Thoracic aorta (tissue), 2 donors: ENCODE data around the gene GALNT13. TPM values are rescaled to one million over a fixed set of nuclear protein-coding genes. Genes with fewer than 3 reads are reported as not detected.

ENCODE experiments used
- ATAC-seq: fragments of 150-250 bp; one replicate; pipeline ENCODE4 v1.8.0; 2017; ENCODE audit warnings: low read depth; ENCODE audit not compliant: insufficient number of reproducible peaks, low FRiP score
- DNase-seq: peaks from one replicate; pipeline ENCODE4 v3.0.0-alpha.2; 2020; ENCODE audit warnings: low spot score
- H3K27ac ChIP-seq, 2 donors: fragments of 200-600 bp; sonication (generic); 1 replicate in 1 of 2; 2 replicates in 1 of 2; pipeline ENCODE4 v1.5.1; 2016; ENCODE audit warnings: mild to moderate bottlenecking in 2 of 2, moderate library complexity in 2 of 2
- H3K27me3 ChIP-seq: fragments of 200-600 bp; sonication (generic); replicated peaks from 2 replicates; pipeline ENCODE4 v1.6.0; 2016; ENCODE audit warnings: mild to moderate bottlenecking; ENCODE audit not compliant: insufficient read depth
- H3K36me3 ChIP-seq: fragments of 200-600 bp; sonication (generic); one replicate; pipeline ENCODE4 v1.5.1; 2016
- H3K4me1 ChIP-seq, 2 donors: fragments of 200-600 bp; sonication (generic); 1 replicate in 1 of 2; 2 replicates in 1 of 2; pipeline versions ENCODE4 v1.5.1 to v1.6.0; 2016; ENCODE audit warnings: low read depth in 2 of 2, mild to moderate bottlenecking in 1 of 2; ENCODE audit not compliant: control insufficient read depth in 1 of 2
- H3K4me3 ChIP-seq: fragments of 200-600 bp; sonication (generic); 2 replicates; pipeline ENCODE4 v1.5.1; 2016; ENCODE audit warnings: mild to moderate bottlenecking
- H3K9me3 ChIP-seq: fragments of 200-600 bp; sonication (generic); 2 replicates; pipeline ENCODE4 v1.5.1; 2016
- total RNA-seq, 2 donors: library from RNA; depleted of rRNA; stranded (reverse); fragments of >200 nt; gene quantifications; one replicate each; pipeline versions ENCODE4 v1.1.0 to v1.2.3, GENCODE V29; 2016
- TF ChIP-seq, protein P1 (sequence below): fragments of 200-600 bp; sonication (generic); IDR thresholded peaks from one replicate; pipeline ENCODE4 v1.5.1; 2019; ENCODE audit warnings: antibody characterized with exemption

Gene GALNT13
- total RNA-seq, 2 donors from 2014 or later, result 2.5 to 30.1 TPM

DNA sequence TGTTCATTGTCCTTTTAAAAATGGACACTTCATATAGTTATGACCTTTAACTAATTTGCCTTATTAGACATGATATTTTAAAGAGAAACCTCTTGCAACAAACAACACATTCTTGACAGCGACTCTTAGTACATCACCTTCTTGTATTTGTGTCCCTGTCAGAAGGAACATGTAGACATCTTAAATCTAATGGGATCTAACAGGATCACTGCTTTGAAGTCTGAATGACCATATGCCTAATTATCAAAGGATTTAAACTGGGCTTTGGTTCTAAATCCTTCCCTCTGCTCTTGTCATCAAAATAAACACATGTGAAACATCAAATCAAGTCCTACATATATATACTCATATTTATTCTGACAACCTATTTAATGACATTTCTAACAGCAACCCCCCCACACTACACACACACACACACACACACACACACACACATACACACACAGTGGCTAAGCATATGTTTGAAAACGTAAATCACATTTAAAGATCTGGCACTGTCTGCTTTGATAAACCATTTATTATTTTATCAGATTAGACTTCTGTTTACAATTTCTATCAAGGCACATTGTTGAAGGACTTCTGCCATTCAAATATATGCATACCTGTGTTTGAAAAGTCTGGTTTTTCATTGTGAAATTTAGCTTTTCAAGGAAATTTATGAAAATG lies 4.2 kb downstream of the GALNT13 start:
- no peak overlapping the region for H3K4me3 ChIP-seq
- no peaks in the 10 kb centered on the region for H3K9me3 ChIP-seq
- TF ChIP-seq, protein P1, sequence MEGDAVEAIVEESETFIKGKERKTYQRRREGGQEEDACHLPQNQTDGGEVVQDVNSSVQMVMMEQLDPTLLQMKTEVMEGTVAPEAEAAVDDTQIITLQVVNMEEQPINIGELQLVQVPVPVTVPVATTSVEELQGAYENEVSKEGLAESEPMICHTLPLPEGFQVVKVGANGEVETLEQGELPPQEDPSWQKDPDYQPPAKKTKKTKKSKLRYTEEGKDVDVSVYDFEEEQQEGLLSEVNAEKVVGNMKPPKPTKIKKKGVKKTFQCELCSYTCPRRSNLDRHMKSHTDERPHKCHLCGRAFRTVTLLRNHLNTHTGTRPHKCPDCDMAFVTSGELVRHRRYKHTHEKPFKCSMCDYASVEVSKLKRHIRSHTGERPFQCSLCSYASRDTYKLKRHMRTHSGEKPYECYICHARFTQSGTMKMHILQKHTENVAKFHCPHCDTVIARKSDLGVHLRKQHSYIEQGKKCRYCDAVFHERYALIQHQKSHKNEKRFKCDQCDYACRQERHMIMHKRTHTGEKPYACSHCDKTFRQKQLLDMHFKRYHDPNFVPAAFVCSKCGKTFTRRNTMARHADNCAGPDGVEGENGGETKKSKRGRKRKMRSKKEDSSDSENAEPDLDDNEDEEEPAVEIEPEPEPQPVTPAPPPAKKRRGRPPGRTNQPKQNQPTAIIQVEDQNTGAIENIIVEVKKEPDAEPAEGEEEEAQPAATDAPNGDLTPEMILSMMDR, result no peak
- no peak for ATAC-seq
- DNase-seq, result no peak
- H3K4me1 ChIP-seq, result no peaks in the 10 kb centered on the region
- no peaks in the 10 kb centered on the region for H3K27me3 ChIP-seq
- no peaks in the 10 kb centered on the region for H3K36me3 ChIP-seq
- H3K27ac ChIP-seq, result no peak overlapping the region

DNA sequence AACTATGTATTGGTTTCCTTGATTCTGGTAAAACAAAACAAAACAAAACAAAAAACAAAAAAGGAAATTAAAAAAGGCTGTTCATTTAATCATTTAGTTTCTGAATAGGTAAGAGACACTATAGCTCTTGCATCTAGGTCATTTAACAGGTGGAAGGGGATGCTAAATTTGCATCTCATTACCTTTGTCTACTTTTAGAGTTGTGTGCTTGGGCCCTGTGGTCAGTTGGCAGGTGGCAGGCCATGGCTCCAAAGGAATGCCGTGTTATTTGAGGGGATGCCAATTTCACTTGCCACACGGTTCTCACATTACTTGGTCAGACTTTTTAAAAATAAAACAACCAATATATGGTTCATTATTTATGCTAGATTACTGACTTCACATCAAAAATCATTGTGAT lies 9.2 kb downstream of the GALNT13 start:
- TF ChIP-seq, protein P1, result no peak
- H3K36me3 ChIP-seq, result no peaks in the 10 kb centered on the region
- H3K27me3 ChIP-seq, result no peaks in the 10 kb centered on the region
- H3K4me1 ChIP-seq, result no peaks in the 10 kb centered on the region
- no peak for ATAC-seq
- no peak overlapping the region for H3K4me3 ChIP-seq
- no peak for DNase-seq
- H3K9me3 ChIP-seq, result no peaks in the 10 kb centered on the region
- H3K27ac ChIP-seq, result no peak overlapping the region

DNA sequence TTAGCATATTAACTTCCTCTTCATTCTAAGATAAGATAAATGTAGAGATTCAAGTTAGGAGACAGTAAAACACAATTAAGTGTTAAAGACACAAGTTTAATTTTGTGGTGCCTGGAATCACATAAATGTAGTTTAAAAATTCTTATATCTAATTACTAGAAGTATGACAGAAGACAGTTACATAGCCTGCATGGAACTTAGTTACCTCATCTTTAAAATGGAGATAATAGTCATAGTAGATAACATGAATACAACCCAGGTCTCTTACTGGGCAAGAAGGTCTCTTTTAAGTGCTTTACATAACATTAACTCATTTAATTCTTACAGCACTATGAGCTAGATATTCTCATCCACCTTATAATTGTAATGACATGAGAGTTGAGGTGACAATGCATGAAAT lies 15.1 kb downstream of the GALNT13 start:
- H3K27me3 ChIP-seq, result no peaks in the 10 kb centered on the region
- TF ChIP-seq, protein P1, result no peak
- DNase-seq (no peak), ATAC-seq (no peak)
- H3K4me3 ChIP-seq, result no peak overlapping the region
- H3K4me1 ChIP-seq, result no peaks in the 10 kb centered on the region
- H3K27ac ChIP-seq, result no peak overlapping the region
- H3K36me3 ChIP-seq, result no peaks in the 10 kb centered on the region
- no peaks in the 10 kb centered on the region for H3K9me3 ChIP-seq

DNA sequence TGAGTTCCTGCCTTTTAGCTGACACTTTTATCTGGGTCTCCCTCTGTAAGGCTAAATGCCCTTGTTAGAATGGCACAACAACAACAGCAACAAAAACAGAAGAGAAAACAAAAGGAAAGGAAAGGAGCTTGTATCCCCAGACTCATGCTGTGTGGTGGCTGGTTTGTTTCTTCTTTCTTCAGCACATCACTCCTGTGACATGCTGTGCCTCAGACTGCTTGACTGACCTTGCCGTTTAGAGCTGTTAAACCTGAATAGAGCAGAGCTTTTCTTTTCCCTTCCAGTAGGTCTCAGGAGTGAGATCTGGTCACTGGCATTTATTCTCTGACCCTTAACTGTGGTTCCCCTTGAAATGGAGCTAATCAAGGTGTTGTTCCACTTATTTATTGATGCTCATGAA lies 18.9 kb downstream of the GALNT13 start:
- TF ChIP-seq, protein P1, result no peak
- H3K4me3 ChIP-seq, result no peak overlapping the region
- DNase-seq (no peak), ATAC-seq (no peak)
- H3K4me1 ChIP-seq, result no peaks in the 10 kb centered on the region
- H3K36me3 ChIP-seq, result no peaks in the 10 kb centered on the region
- H3K9me3 ChIP-seq, result no peaks in the 10 kb centered on the region
- no peaks in the 10 kb centered on the region for H3K27me3 ChIP-seq
- no peak overlapping the region for H3K27ac ChIP-seq

DNA sequence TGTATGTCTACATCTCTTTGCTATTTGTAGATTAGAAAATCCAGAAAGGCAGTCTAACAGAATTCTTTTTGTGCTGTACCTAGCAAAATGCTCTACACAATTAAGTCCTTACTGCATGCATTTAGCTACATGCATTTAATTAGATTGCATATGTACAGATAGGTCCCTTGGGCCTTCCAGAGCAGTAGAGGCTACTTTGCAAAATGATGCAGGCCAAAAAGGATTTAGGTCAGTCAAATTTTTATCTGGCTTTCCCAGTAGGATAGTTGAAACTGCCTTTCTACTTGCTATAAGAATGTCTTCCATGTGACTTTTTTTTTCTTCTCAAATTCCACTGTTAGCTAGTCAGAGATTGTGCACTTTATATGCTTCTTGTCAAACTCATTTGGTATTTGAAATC lies 19.3 kb downstream of the GALNT13 start:
- TF ChIP-seq, protein P1, result no peak
- ATAC-seq (no peak), DNase-seq (no peak)
- Histone ChIP-seq H3K27me3 (no peaks in the 10 kb centered on the region), H3K4me3 (no peak overlapping the region), H3K9me3 (no peaks in the 10 kb centered on the region), H3K27ac (no peak overlapping the region), H3K4me1 (no peaks in the 10 kb centered on the region), H3K36me3 (no peaks in the 10 kb centered on the region)
